Daoy (cell line): Measurements from ENCODE around the gene TBPL1. TPM values are rescaled to one million over a fixed set of nuclear protein-coding genes. Genes with fewer than 3 reads are reported as not detected.

Experiments
- DNase-seq: peaks from one replicate; pipeline ENCODE4 v3.0.0-alpha.2; 2015; ENCODE audit warnings: low read depth
- total RNA-seq: library from RNA; depleted of rRNA; stranded (reverse); fragments of >200 nt; shearing (Covaris generic); gene quantifications from 2 replicates; pipeline ENCODE4 v1.2.3, GENCODE V29; 2014

The TBPL1 gene
- total RNA-seq, 1 experiment from 2014 or later: 69.7 TPM

DNA sequence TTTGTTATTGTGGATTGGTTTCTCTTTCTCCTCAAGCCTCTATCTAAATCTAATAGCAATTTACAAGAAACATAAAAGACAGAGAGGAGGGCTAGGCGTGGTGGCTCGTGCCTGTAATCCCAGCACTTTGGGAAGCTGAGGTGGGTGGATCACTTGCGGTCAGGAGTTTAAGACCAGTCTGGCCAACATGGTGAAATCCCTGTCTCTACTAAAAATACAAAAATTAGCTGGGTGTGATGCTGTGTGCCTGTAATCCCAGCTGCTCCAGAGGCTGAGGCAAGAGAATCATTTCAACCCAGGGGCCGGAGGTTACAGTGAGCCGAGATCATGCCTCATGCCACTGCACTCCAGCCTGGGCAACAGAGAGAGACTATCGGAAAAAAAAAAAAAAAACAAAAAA lies 52.8 kb downstream of the TBPL1 start:
- no peak for DNase-seq

- DNase-seq: no peak
Observed at GRCh38 chr6:134007077-134007476, 54.1 kb downstream of the TBPL1 start.

- no peak for DNase-seq
Observed at GRCh38 chr6:134009876-134010275, 56.9 kb downstream of the TBPL1 start.

GRCh38 chr6:134010400-134010799 lies 57.4 kb downstream of the TBPL1 start:
- no peak for DNase-seq

DNA sequence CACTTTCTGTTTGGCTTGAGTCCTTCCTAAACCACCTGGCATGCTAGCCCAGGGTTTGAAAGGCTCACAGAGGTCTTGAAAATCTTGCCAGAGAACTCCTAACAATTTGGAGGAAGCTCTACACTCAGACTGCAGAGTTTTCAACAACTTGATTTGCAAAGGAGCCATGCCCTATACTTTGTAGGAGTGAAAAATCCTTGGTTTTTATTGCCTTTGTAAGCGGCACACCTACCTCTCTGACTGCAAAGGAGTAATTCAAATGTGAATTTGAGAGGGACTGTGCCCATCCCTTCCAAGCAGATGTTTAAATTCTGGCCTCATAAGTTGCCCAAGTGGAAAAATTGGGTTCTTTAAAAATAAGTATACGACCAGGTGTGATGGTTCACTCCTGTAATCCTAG lies 58.0 kb downstream of the TBPL1 start:
- DNase-seq: no peak

DNA sequence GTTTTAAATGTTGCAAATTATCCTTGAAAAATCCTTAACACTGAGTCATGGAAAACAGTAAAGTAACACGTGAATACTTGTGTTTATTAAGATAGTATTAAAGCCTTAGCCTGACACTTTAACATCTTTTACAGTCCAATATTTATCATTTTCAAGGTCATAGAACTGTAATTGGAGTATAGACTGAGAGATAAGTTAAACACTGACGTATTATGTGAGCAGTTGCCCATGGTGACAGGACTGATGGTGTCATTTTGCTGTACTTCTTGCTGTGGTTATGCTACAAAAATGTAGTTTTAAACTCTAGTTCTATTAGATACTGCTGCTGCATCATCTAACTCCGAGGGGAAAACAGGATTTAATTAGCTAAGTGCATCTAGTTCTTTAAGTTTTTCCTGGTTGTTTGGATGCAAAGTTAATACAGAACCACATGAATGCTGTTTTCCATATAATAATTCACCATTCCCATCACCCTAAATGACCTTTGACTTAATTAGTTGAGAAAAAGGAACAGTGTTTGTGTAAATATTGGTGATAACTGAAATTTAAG lies 61.6 kb downstream of the TBPL1 start:
- DNase-seq: no peak

- DNase-seq: no peak
Observed at GRCh38 chr6:134015719-134016557, 62.9 kb downstream of the TBPL1 start.

DNA sequence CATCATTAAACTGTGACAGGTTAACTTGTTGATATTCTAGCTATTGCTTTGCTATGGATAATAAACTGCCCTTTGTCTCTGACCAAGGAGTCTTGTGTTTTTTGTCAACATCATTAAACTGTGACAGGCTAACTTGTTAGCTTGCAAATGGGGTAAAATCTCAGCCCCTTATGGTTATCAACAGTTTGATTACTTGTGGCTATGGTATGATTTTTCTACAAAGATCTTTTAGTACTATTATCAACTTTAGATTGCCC lies 63.5 kb downstream of the TBPL1 start:
- no peak for DNase-seq

GRCh38 chr6:134020071-134020470 lies 67.0 kb downstream of the TBPL1 start:
- no peak for DNase-seq

DNA sequence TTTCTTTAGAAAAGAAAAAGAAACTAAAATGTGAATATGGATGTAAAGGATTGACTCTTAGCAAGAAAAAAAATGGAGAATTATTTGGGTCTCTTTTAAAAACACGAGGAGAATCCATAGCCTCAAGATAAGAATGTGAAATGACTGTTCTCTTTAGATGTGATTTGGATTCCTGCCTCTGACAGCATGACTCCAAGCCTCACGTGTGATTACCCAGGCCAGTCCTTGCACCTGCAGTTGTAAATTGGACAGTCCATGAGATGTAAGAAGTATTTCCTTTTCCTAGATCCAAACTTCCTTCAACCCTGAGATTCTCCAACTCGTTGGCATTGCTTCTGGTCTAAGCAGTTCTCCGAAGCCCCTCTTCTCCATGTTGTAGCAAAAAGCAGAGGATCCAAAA lies 67.5 kb downstream of the TBPL1 start:
- no peak for DNase-seq

- DNase-seq: no peak
Observed at GRCh38 chr6:134020968-134021367, 67.9 kb downstream of the TBPL1 start.

DNA sequence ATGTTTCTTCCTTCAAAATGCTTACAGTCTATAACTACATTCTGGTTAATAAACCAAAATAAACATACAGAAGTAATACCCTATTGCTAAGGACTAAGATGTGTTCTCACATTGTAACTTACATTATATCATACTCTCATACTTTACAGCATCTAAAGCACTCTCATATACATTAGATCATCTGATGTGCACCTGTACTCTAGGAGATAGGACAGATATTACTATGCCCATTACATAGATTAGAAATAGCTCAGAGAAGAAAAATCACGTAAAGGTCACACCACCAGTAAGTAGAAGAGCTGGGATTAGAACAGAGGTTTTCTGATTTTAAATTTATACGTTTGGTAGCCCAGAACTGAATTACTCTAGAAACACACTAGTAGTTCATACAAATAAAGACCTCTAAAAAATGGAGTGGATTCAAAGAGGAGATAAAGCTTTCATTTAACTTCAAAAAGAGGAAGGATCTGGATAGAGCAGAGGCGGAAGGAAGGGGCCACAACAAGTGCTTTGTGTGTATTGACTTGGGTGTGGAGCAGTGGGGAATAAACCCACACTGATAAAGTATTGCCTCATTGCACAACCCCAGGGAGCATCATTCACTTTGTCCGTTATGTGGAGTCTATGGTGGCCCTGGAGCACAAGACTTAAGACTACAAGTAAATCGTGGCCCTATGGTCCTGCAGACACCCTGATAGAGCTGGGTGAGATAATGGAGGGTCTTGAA lies 68.5 kb downstream of the TBPL1 start:
- DNase-seq: no peak

GRCh38 chr6:134022650-134023049 lies 69.6 kb downstream of the TBPL1 start:
- no peak for DNase-seq

DNA sequence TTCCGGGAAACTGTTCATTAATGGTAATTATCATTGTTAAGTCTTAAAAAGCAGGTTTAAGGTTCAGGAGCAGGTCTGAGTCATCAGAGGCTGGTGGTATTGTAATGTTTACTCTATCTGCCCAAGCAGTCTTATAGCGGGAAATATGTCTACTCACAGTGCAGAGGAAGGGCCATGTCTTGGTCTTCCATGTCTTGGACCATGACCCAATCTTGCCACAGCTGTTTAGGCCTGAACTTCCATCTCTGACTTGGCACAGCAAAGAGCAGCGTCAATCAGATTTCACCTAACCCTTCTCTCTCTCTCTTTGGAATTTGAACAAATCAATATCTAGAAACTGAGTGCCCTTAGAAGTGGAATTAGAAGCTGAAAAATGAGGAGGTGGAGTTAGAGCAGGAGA lies 73.6 kb downstream of the TBPL1 start:
- DNase-seq: peak; percentile 48

DNA sequence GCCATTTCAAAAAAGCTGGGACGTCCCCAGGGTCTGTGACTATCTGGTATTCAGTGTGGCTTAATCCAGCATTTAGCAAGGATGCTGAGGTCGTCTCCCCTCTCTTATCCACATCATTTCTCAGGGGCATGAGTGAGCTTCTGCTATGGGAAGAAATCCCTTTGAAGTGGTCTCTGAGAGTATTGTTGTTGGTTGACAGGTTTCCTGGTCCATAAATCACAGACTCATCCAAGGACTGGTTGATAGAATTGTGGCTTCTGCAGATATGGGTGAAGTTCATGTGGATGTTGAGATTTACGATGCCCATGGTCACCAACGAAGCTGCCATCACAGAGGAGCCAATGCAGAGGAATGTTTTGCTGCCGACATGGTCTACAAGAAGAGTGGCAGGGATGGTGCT lies 75.4 kb downstream of the TBPL1 start:
- no peak for DNase-seq

DNA sequence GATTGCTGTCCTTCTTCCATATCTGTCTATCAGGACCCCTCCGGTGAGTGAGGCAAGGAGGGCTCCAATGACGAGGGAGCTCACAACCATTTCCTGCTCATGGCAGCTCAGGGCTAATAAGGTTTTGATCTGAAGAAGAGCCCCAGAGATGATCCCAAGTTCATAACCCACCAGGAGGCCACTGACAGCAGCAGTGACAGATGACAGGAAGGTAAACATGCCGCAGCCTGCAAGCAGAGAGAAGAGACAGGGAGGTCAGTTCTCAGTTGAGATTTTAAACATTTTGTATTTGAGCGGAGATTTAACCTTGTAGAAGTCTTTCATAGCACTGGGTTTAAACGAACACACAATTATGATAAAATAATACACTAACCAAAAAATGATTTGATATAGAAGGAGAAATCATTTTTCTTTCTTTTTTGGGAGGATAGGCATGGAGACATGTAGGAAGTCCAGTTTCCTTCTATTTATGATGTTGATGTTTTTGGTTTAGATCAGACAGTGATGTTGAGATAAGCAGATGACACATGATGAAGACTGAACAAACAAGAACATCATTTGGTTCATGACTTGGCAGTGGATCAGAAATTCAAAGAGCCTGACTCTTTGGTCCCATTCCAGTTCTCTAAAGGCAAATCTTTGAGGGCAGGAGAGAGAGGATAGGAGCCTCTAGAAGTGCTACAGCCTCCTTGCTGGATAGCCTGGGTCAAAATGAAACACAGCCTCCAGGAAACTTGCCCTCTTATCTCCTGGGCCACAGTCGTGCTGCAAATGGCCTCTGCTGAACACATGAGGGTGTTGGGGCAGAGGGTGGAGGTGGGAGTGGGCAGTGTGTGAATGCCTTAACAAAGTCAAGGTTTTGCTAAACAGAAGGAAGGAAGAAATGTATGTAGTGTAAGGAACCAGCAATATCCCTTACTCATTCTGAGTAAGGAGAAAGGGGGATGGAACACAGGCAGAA lies 76.8 kb downstream of the TBPL1 start:
- peak; percentile 47 for DNase-seq

DNA sequence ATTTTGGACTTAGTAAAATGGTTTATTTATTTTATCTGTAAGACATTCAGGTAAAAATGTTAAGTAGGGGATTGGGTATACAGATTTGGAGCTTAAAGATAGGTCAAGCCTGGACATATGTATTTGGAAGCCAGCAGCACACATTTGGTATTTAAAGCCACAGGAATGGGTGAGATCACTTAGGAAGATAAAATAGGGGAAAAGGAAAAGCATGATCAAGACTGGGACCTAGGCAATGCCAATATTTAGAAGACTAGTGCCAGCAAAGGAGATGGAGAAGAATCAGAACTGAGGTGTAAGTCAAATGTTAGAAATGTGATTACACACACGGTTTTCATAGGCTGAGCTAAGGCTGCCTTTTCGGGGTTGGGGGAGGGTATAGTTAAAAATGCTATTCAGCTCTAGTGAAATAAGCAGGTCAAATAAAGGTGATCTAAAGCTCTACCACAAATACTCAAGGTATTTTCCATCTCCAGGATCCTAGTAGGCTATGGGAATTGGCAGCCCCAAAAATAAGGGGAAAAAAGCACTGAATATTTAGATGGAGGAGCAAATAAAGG lies 78.8 kb downstream of the TBPL1 start:
- DNase-seq: peak; percentile 45

- DNase-seq: no peak
Observed at GRCh38 chr6:134034478-134034877, 81.5 kb downstream of the TBPL1 start.

DNA sequence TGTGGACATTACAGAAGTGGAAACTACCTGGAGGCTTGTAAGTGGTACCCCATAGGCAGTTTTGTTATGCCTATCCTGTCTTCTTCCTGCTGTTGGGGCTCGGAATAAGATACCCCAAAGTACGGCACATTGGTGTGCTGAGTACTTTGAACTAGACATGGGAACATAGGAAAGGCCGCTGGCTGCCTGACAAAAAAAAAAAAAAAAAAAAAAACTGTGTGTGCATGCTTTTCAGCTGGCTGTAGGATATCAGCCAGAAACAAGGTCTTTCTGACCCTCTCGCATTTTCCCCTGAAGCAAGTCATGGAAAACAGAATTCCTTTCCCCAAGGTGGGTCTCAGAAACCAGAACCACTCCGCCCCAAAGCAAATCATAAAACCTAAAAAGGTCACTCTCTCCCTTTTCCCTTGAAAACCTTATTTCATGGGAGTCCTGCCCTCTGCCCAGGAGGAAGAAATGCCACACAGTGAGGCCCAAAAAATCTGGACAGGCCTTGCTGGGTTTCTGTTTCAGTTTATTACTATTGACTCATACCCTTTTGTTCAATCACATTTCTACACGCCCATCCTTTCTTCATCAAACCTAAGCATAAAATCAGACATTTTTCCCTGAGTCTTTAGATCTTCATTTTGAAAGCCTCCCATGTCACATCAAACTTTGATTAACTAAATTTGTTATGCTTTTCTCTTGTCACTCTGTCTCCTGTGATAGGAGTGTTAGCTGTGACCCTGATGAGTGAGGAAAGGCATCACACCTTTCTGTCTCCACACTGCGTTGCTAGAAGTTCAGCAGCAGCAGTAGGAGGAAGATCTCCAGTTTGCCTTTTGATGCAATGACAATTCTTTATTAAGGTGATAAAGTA lies 82.2 kb downstream of the TBPL1 start:
- DNase-seq: peak; percentile 41

DNA sequence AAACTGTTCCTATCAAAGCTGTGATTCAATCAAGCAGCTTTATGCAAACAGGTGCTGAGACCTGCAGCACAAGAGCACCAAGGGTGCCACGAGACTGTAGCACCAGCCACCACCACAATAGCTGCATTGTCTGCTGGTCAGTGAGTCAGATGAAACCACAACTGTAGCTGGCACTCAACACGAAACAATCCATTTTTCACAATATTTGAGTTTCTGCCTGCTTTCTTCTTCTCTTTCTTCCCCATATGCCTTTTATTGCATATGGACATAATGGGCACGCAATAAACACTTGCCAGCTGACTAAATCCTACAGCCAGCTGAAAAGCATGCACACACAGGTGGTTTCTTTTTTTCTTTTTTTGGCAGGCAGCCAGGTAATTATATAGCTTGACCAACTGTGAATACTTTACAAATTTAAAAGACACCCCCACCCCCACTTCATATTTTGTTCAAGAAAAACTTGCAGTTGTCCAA lies 82.8 kb downstream of the TBPL1 start:
- DNase-seq: peak; percentile 89

GRCh38 chr6:134039116-134039515 lies 86.1 kb downstream of the TBPL1 start:
- DNase-seq: no peak
